Mesenchymal stem cell (in vitro differentiated cells and primary cell): ENCODE results near the gene MICAL2.

Source experiments
- DNase-seq: peaks from one replicate; pipeline ENCODE4 v3.0.0-alpha.2; 2013
- H2AFZ ChIP-seq: one replicate; pipeline ENCODE4 v1.6.1; 2013; ENCODE audit warnings: low read depth, mild to moderate bottlenecking, control low read depth, inconsistent platforms, low read length, moderate library complexity
- H2AK5ac ChIP-seq: 2 replicates; pipeline ENCODE4 v1.6.1; 2013; ENCODE audit warnings: low read length, moderate library complexity, mild to moderate bottlenecking, inconsistent platforms; ENCODE audit not compliant: severe bottlenecking
- H2BK120ac ChIP-seq: one replicate; pipeline ENCODE4 v1.6.1; 2013; ENCODE audit warnings: low read depth, mild to moderate bottlenecking, inconsistent platforms, low read length, moderate library complexity
- H2BK12ac ChIP-seq, 2 experiments: one replicate each; pipeline ENCODE4 v1.6.1; 2013; ENCODE audit warnings: inconsistent platforms in 2 of 2, low read length in 2 of 2, mild to moderate bottlenecking in 2 of 2, moderate library complexity in 2 of 2, control low read depth in 1 of 2
- H2BK15ac ChIP-seq: one replicate; pipeline ENCODE4 v1.6.1; 2013; ENCODE audit warnings: mild to moderate bottlenecking, low read depth, inconsistent platforms; ENCODE audit not compliant: poor library complexity, severe bottlenecking
- H2BK5ac ChIP-seq: 2 replicates; pipeline ENCODE4 v1.6.1; 2013; ENCODE audit warnings: low read depth, mild to moderate bottlenecking, low read length, control low read depth, inconsistent platforms; ENCODE audit not compliant: poor library complexity, severe bottlenecking
- H3K14ac ChIP-seq, 2 experiments: one replicate each; pipeline ENCODE4 v1.6.1; 2013; ENCODE audit warnings: inconsistent platforms in 2 of 2, low read length in 2 of 2, control low read depth in 1 of 2, mild to moderate bottlenecking in 1 of 2, moderate library complexity in 1 of 2
- H3K18ac ChIP-seq, 2 experiments: one replicate each; pipeline ENCODE4 v1.6.1; 2013; ENCODE audit warnings: inconsistent platforms in 2 of 2, low read length in 2 of 2, control low read depth in 1 of 2, low read depth in 1 of 2, mild to moderate bottlenecking in 1 of 2
- H3K23ac ChIP-seq, 2 experiments: one replicate each; pipeline ENCODE4 v1.6.1; 2013; ENCODE audit warnings: inconsistent platforms in 2 of 2, low read length in 2 of 2, mild to moderate bottlenecking in 2 of 2, moderate library complexity in 2 of 2, control low read depth in 1 of 2
- H3K27ac ChIP-seq: 2 replicates; pipeline ENCODE4 v1.5.1; 2013; ENCODE audit warnings: mild to moderate bottlenecking, moderate library complexity, low read length, control low read depth, inconsistent platforms; ENCODE audit not compliant: poor library complexity, severe bottlenecking
- H3K27me3 ChIP-seq, 2 experiments: 2 replicates each; pipeline versions ENCODE4 v1.6.1 to v1.7.0; 2013; ENCODE audit warnings: low read length in 2 of 2, mild to moderate bottlenecking in 2 of 2, moderate library complexity in 2 of 2, control low read depth in 1 of 2, inconsistent platforms in 1 of 2; ENCODE audit not compliant: control insufficient read depth in 1 of 2, insufficient read depth in 1 of 2
- H3K36me3 ChIP-seq, 2 experiments: 2 replicates each; pipeline versions ENCODE4 v1.6.1 to v1.7.0; 2013; ENCODE audit warnings: low read length in 2 of 2, control low read depth in 1 of 2, inconsistent platforms in 1 of 2, low read depth in 1 of 2, mild to moderate bottlenecking in 1 of 2; ENCODE audit not compliant: insufficient read depth in 2 of 2, control insufficient read depth in 1 of 2
- H3K4ac ChIP-seq, 2 experiments: one replicate each; pipeline ENCODE4 v1.6.1; 2013; ENCODE audit warnings: inconsistent platforms in 2 of 2, low read length in 2 of 2, mild to moderate bottlenecking in 2 of 2, moderate library complexity in 2 of 2, control low read depth in 1 of 2, low read depth in 1 of 2
- H3K4me1 ChIP-seq: 2 replicates; pipeline ENCODE4 v1.6.1; 2013; ENCODE audit warnings: low read depth, low read length, control low read depth; ENCODE audit not compliant: control insufficient read depth, insufficient read depth
- H3K4me2 ChIP-seq: 2 replicates; pipeline ENCODE4 v1.6.1; 2013; ENCODE audit warnings: low read length, mild to moderate bottlenecking, inconsistent platforms; ENCODE audit not compliant: poor library complexity, severe bottlenecking
- H3K4me3 ChIP-seq, 2 experiments: 2 replicates each; pipeline versions ENCODE4 v1.5.1 to v1.7.0; 2013; ENCODE audit warnings: low read length in 2 of 2, mild to moderate bottlenecking in 2 of 2, control low read depth in 1 of 2, low read depth in 1 of 2; ENCODE audit not compliant: insufficient read depth in 1 of 2
- H3K79me1 ChIP-seq: replicated peaks from 2 replicates; pipeline ENCODE4 v1.6.1; 2013; ENCODE audit warnings: mild to moderate bottlenecking, control low read depth, low read length, inconsistent platforms; ENCODE audit not compliant: poor library complexity, severe bottlenecking
- H3K9ac ChIP-seq: 2 replicates; pipeline ENCODE4 v1.7.0; 2013; ENCODE audit warnings: mild to moderate bottlenecking, low read length, moderate library complexity
- H3K9me3 ChIP-seq: 2 replicates; pipeline ENCODE4 v1.7.0; 2013; ENCODE audit warnings: mild to moderate bottlenecking, low read length; ENCODE audit not compliant: control insufficient read depth
- H4K8ac ChIP-seq: one replicate; pipeline ENCODE4 v1.6.1; 2013; ENCODE audit warnings: inconsistent platforms, mild to moderate bottlenecking, low read length, moderate library complexity
- H4K91ac ChIP-seq: one replicate; pipeline ENCODE4 v1.6.1; 2013; ENCODE audit warnings: mild to moderate bottlenecking, low read length, inconsistent platforms
- WGBS: methylation state at CpG from one replicate; pipeline ENCODE4 v1.1.7; 2013; ENCODE audit warnings: mixed read lengths; 5-methylcytosine and 5-hydroxymethylcytosine counted together

Gene MICAL2

GRCh38 chr11:12097219-12097618 lies 13.2 kb upstream of the MICAL2 start:
- Histone ChIP-seq H4K8ac (no peak overlapping the region), H2AK5ac (no peak overlapping the region), H3K27ac (no peak overlapping the region), H3K18ac (no peak overlapping the region), H3K27me3 (no peaks in the 10 kb centered on the region), H3K4ac (no peak overlapping the region), H3K14ac (no peak overlapping the region), H2BK120ac (no peak overlapping the region), H3K36me3 (no peaks in the 10 kb centered on the region), H2BK5ac (no peak overlapping the region), H4K91ac (no peak overlapping the region), H3K79me1 (no peaks in the 10 kb centered on the region), H3K23ac (no peak overlapping the region), H3K9me3 (no peaks in the 10 kb centered on the region), H3K4me2 (no peak overlapping the region), H3K4me3 (no peak overlapping the region), H2BK12ac (no peak overlapping the region), H3K9ac (no peak overlapping the region), H2BK15ac (no peak overlapping the region), H3K4me1 (peaks cover 6% of the 10 kb centered on the region), H2AFZ (no peak overlapping the region)
- 95% methylated on average over 1 of the region's 1 CpG for WGBS
- no peak for DNase-seq

DNA sequence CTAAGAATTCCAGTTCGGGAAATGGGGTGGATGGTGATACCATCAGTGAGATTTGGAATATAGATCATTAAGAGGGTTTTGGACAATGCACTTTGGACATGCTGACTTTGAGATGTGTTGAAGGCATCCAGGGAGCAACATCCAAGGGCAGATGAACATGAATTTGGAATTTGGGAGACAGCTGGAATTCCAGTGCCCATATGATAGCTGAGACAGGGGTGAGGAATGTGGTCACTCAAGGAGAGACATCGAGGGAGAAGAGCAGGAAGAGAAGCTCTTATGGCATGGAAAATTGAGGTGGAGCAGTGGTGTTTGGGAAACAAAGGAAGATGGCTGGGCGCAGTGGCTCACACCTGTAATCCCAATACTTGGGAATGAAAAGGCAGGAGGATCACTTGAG lies 11.8 kb upstream of the MICAL2 start:
- Histone ChIP-seq H3K4ac (no peak overlapping the region), H3K4me3 (no peak overlapping the region), H3K14ac (no peak overlapping the region), H3K23ac (no peak overlapping the region), H2BK120ac (no peak overlapping the region), H2BK15ac (no peak overlapping the region), H4K8ac (no peak overlapping the region), H3K36me3 (no peaks in the 10 kb centered on the region), H2AFZ (no peak overlapping the region), H2AK5ac (no peak overlapping the region), H3K4me2 (no peak overlapping the region), H3K18ac (no peak overlapping the region), H3K79me1 (no peaks in the 10 kb centered on the region), H3K9me3 (no peaks in the 10 kb centered on the region), H2BK12ac (no peak overlapping the region), H3K27me3 (no peaks in the 10 kb centered on the region), H2BK5ac (no peak overlapping the region), H3K27ac (no peak overlapping the region), H3K4me1 (peaks cover 5% of the 10 kb centered on the region), H3K9ac (no peak overlapping the region), H4K91ac (no peak overlapping the region)
- no peak for DNase-seq
- WGBS: 48% methylated on average over 3 of the region's 3 CpGs

- Histone ChIP-seq H2BK5ac (no peak overlapping the region), H3K4me1 (peaks cover 8% of the 10 kb centered on the region), H3K4ac (no peak overlapping the region), H3K9ac (no peak overlapping the region), H3K14ac (no peak overlapping the region), H3K4me3 (no peak overlapping the region), H4K91ac (no peak overlapping the region), H2AK5ac (no peak overlapping the region), H2BK12ac (no peak overlapping the region), H2BK15ac (no peak overlapping the region), H3K27ac (no peak overlapping the region), H3K79me1 (no peaks in the 10 kb centered on the region), H2BK120ac (no peak overlapping the region), H3K4me2 (no peak overlapping the region), H3K36me3 (no peaks in the 10 kb centered on the region), H3K27me3 (no peaks in the 10 kb centered on the region), H3K18ac (no peak overlapping the region), H3K9me3 (no peaks in the 10 kb centered on the region), H4K8ac (no peak overlapping the region), H3K23ac (no peak overlapping the region), H2AFZ (no peak overlapping the region)
- DNase-seq: no peak
These were observed 11.1 kb upstream of the MICAL2 start for GRCh38 chr11:12099132-12099873.

- H3K4me3 ChIP-seq: no peak overlapping the region
- H3K4ac ChIP-seq: no peak overlapping the region
- no peaks in the 10 kb centered on the region for H3K27me3 ChIP-seq
- no peak overlapping the region for H2BK5ac ChIP-seq
- peaks cover 8% of the 10 kb centered on the region for H3K4me1 ChIP-seq
- H2AK5ac ChIP-seq: no peak overlapping the region
- no peak overlapping the region for H3K4me2 ChIP-seq
- 96% methylated on average over 8 of the region's 8 CpGs for WGBS
- no peak overlapping the region for H2BK15ac ChIP-seq
- no peak overlapping the region for H3K18ac ChIP-seq
- H4K91ac ChIP-seq: peak overlapping the region; percentile 11
- no peaks in the 10 kb centered on the region for H3K79me1 ChIP-seq
- H4K8ac ChIP-seq: no peak overlapping the region
- H3K23ac ChIP-seq: no peak overlapping the region
- H2BK12ac ChIP-seq: no peak overlapping the region
- no peak overlapping the region for H3K14ac ChIP-seq
- no peaks in the 10 kb centered on the region for H3K36me3 ChIP-seq
- no peaks in the 10 kb centered on the region for H3K9me3 ChIP-seq
- H2BK120ac ChIP-seq: no peak overlapping the region
- H3K27ac ChIP-seq: no peak overlapping the region
- no peak overlapping the region for H2AFZ ChIP-seq
- no peak for DNase-seq
- H3K9ac ChIP-seq: no peak overlapping the region
These were observed 10.0 kb upstream of the MICAL2 start for GRCh38 chr11:12100429-12100828.
